K562 (cell line): ENCODE measurements around the gene TRIM38. TPM values are rescaled to one million over a fixed set of nuclear protein-coding genes. Genes with fewer than 3 reads are reported as not detected.

Experiments used
- CBX2 ChIP-seq: fragments of 200-600 bp; sonication (generic); IDR thresholded peaks from one replicate; pipeline ENCODE4 v1.6.1; 2012; ENCODE audit warnings: mild to moderate bottlenecking, low read length, inconsistent platforms; ENCODE audit not compliant: insufficient read depth, poor library complexity, severe bottlenecking
- CBX8 ChIP-seq: fragments of 200-600 bp; sonication (generic); IDR thresholded peaks from 2 replicates; pipeline ENCODE4 v1.6.1; 2012; ENCODE audit warnings: borderline replicate concordance, mixed run types, low read depth, mild to moderate bottlenecking, moderate library complexity, mixed read lengths, low read length, control low read depth, inconsistent platforms; ENCODE audit not compliant: poor library complexity, severe bottlenecking; ENCODE audit errors: extremely low read depth
- CCNT2 ChIP-seq: IDR thresholded peaks from 2 replicates; pipeline ENCODE4 v1.6.1; 2011; ENCODE audit warnings: borderline replicate concordance, low read depth, mild to moderate bottlenecking, moderate library complexity, mixed read lengths, low read length; ENCODE audit not compliant: insufficient read length; ENCODE audit errors: extremely low read depth
- MYC ChIP-seq, 2 experiments: fragments of 250-450 bp in 1 of 2; sonication (Bioruptor Pico) in 1 of 2; IDR thresholded peaks; 2 replicates each; pipeline versions ENCODE4 v1.5.1 to v1.6.1; 2012 to 2021; ENCODE audit warnings: low read depth in 2 of 2, borderline replicate concordance in 1 of 2, improper control_type of control experiment in 1 of 2, low read length in 1 of 2, mild to moderate bottlenecking in 1 of 2, moderate library complexity in 1 of 2
- NCOA2 ChIP-seq, 2 experiments: fragments of 450-650 bp; IDR thresholded peaks; 2 replicates each; pipeline ENCODE4 v1.6.1; 2018; ENCODE audit warnings: mild to moderate bottlenecking in 2 of 2, moderate library complexity in 1 of 2; ENCODE audit not compliant: partially characterized antibody in 2 of 2
- NCOR1 ChIP-seq: fragments of 450-650 bp; IDR thresholded peaks from 2 replicates; pipeline ENCODE4 v1.6.1; 2016; ENCODE audit warnings: mild to moderate bottlenecking, moderate library complexity
- NR1H2 ChIP-seq: sonication (generic); formaldehyde crosslinking; IDR thresholded peaks from 2 replicates; pipeline ENCODE4 v1.4.0; 2020; ENCODE audit warnings: mild to moderate bottlenecking, missing genetic modification reagents
- PTTG1 ChIP-seq: fragments of 450-650 bp; IDR thresholded peaks from 2 replicates; pipeline ENCODE4 v1.6.1; 2016; ENCODE audit warnings: low read depth, mild to moderate bottlenecking, missing genetic modification characterization, missing compliant biosample characterization
- TCF7L2 ChIP-seq: fragments of 150-350 bp; IDR thresholded peaks from 2 replicates; pipeline ENCODE4 v1.6.1; 2016; ENCODE audit warnings: low read depth, mild to moderate bottlenecking, low read length, moderate library complexity
- TEAD2 ChIP-seq: fragments of 450-650 bp; IDR thresholded peaks from 2 replicates; pipeline ENCODE4 v1.6.1; 2016; ENCODE audit warnings: missing genetic modification characterization, control low read depth, missing compliant biosample characterization
- ZBTB17 ChIP-seq: fragments of 450-650 bp; formaldehyde crosslinking; IDR thresholded peaks from 2 replicates; pipeline ENCODE4 v1.4.0; 2020; ENCODE audit warnings: mild to moderate bottlenecking
- ZMIZ1 ChIP-seq, 2 experiments: fragments of 150-350 bp in 1 of 2; IDR thresholded peaks; 2 replicates each; pipeline ENCODE4 v1.6.1; 2012 to 2016; ENCODE audit warnings: low read depth in 2 of 2, low read length in 2 of 2, mild to moderate bottlenecking in 1 of 2, moderate library complexity in 1 of 2
- ZNF318 ChIP-seq, 2 experiments: fragments of 450-650 bp; IDR thresholded peaks; 2 replicates each; pipeline ENCODE4 v1.6.1; 2016; ENCODE audit warnings: mild to moderate bottlenecking in 2 of 2, borderline replicate concordance in 1 of 2, low read depth in 1 of 2, moderate library complexity in 1 of 2
- ZNF347 ChIP-seq: fragments of 450-650 bp; formaldehyde crosslinking; IDR thresholded peaks from 2 replicates; pipeline ENCODE4 v1.4.0; 2020; ENCODE audit warnings: low read depth, mild to moderate bottlenecking, moderate library complexity
- polyA plus RNA-seq, 8 experiments: library from polyadenylated mRNA; depleted of rRNA in 4 of 8; stranded (reverse) in 5 of 8; unstranded in 3 of 8; fragments of >200 nt; fragmentation: Nextera tagmentation in 2 of 8; fragmentation: Illumina TruSeq in 1 of 8; extraction: Ambion mirVana in 2 of 8; extraction: Trizol in 1 of 8; gene quantifications; 2 replicates each; pipeline versions ENCODE4 v1.2.1 to v1.2.3, GENCODE V29; 2011 to 2014; ENCODE audit warnings: inconsistent platforms in 1 of 8, missing spikeins in 1 of 8
- total RNA-seq, 7 experiments: library from RNA; depleted of rRNA in 6 of 7; stranded (reverse); fragments of >200 nt in 6 of 7; fragmentation: Illumina TruSeq in 2 of 7; extraction: Trizol in 2 of 7; gene quantifications; 2 replicates each; pipeline versions ENCODE4 v1.2.1 to v1.2.3, GENCODE V29; 2011 to 2021; ENCODE audit warnings: low replicate concordance in 1 of 7

The TRIM38 gene
- total and polyA plus RNA-seq, 9 of the 15 experiments (the other 6 are each of a cell fraction or from before 2014, with no cell fraction given): 1.7 to 6.7 (median 6.3) TPM

- TF ChIP-seq CBX8 (no peak), NCOR1 (peak; percentile 64), MYC (IDR thresholded peaks at IDR 0.05; ENCODE audit: low read depth, low read length) (peak; percentile 63; the same call in 1 of the 2 replicates), MYC (CRISPR knock-in tag; IDR thresholded peaks at IDR 0.05; ENCODE audit: borderline replicate concordance, low read depth) (no peak), ZNF318 (IDR thresholded peaks at IDR 0.05; ENCODE audit: borderline replicate concordance in 1 of 2, low read depth in 1 of 2) (peak in 1 of 2 experiments; percentile 82; a peak in 2 of 4 replicates), PTTG1 (tag) (no peak), CCNT2 (peak; percentile 63), NCOA2 (IDR thresholded peaks at IDR 0.05; ENCODE audit: partially characterized antibody in 2 of 2) (no peak), ZNF347 (CRISPR knock-in tag) (no peak), CBX2 (no peak), ZMIZ1 (IDR thresholded peaks at IDR 0.05; ENCODE audit: low read depth in 2 of 2, low read length in 2 of 2) (peak in 1 of 2 experiments; percentile 67; a peak in 1 of 4 replicates), ZBTB17 (no peak), TCF7L2 (no peak), NR1H2 (no peak), TEAD2 (tag) (peak; percentile 74)
These were observed 8.7 kb downstream of the TRIM38 start (continued) for GRCh38 chr6:25971187-25971821.
